T-helper 1 cell (primary cell): Measurements from ENCODE around the gene R3HDM2.
"Not testable (repeated sequence)": the region's sequence is repeated elsewhere in the genome, so short reads cannot be mapped to it uniquely, and the experiment has no call there.

Experiments used
- DNase-seq, 5 donors: peaks; one replicate each; pipeline ENCODE4 v3.0.0-alpha.2; 2012 to 2020

Gene R3HDM2

DNA sequence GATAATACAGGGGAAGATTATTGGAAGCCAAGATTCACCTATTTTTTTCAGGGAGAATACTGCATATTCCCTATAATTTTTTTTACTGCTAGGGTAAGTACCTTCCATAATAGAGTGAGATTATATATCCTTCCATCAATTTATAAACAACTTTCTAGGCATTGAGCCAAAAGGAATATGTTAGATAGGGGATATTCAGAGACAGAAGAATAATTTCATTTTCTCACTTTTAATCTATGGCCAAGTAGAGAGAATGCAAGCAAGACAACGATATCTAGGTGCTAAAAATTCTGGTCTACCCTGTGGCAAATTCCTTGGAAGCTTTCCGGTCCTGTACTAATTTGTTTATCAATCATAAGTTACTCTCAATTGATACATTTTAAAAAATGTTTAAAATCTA is 110.2 kb downstream of the R3HDM2 start:
- no peak for DNase-seq

DNA sequence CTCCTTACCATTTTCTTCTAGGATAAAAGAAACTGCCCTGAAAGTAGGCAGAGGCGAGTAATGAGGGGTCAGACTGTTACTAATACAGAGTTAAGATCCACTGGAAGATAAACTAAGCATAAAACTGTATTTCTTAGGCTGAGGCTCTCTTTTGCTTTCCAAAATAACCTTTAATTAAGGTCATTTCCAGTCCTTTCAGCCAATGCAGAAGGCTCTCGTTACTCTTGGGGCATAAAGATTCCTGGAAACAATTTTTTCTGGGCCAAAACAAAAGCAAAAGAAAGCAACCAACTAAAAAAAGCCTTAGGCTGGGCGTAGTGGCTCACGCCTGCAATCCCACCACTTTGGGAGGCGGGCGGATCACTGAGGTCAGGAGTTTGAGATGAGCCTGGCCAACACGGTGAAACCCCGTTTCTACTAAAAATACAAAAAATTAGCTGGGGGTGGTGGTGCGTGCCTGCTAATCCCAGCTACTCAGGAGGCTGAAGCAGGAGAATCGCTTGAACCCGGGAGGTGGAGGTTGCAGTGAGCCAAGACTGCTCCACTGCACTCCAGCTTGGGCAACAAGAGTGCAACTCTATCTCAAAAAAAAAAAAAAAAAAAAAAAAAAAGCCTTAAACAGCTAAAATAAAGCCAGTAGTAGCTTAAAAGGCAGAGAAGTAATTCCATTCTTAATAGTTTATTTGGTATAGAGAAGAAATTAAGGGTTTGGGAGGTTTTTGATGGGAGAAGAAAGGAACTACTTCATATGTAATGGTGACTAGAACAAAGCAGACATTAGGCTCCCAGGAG is 111.0 kb downstream of the R3HDM2 start:
- no peak for DNase-seq

DNA sequence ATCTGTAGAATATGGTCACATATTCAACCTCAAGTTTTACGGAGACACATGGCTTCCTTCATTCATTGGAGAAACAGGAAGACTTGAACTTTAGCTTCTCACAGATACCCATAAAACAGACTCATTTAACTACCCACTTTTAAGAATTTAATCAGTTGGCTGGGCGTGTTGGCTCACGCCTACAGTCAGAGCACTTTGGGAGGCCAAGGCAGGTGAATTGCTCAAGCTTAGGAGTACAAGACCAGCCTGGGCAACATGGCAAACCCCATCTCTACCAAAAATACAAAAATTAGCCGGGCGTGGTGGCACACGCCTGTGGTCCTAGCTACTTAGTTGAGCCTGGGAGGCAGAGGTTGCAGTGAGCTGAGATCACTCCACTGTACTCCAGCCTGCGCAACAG is 115.2 kb downstream of the R3HDM2 start:
- no peak for DNase-seq

DNA sequence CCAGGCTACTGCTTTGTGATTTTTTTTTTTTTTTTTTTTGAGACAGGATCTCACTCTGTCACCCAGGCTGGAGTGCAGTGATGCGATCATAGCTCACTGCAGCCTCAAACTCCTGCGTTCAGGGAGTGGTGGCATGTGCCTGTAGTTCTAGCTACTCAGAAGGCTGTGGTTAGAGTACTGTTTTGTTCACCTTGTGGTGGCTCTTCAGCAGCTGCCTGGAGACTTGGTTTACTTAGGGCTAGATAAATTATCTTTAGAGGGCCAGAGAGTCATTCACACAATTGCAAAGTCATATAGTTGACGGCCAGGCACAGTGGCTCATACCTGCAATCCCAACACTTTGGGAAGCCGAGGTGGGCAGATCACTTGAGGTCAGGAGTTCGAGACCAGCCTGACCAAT is 118.6 kb downstream of the R3HDM2 start:
- DNase-seq = not testable (repeated sequence)

DNA sequence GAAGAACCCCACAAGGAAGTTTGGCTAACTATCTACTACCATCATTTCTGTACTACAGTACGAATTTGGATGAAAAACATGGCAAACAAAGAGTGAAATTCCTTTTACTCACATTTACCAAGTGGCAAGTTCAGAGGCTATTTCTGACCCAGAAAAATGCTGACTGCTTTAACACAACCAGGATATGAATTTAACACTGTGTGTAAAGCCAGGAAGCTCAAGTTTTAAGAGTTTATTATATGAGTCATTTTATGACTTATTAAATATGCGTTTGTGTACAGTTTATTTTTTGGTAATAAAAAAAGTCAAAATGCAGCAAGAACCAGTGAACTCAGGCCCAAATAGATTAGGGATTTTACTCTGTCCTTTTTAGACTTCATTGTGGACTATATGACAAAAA is 121.4 kb downstream of the R3HDM2 start:
- DNase-seq = no peak

DNA sequence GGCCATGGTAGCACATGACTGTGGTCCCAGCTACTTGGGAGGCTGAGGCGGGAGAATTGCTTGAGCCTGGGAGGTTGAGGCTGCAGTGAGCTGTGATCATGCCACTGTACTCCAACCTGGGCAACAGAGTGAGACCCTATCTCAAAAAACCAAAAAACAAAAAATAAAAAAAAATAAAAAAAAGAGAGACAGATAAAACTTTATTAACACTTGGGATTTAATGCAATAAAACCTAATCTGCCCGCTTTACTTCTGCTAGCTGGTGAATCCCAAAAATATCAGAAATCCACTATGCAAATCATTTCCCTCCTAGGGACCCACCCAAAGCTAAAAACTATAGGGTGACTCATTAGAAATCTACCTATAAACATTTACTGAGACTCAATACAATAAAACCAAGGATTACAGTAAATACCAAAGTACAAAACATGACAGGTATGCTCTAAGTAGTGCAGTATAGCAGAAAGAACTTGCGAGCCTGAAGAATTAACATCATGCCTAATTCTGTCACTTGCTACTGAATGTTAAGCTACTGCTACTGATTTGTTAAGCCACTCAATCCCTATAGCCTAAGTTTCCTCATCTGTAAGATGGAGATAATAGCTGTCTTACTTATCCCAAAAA is 129.8 kb downstream of the R3HDM2 start:
- DNase-seq = no peak

DNA sequence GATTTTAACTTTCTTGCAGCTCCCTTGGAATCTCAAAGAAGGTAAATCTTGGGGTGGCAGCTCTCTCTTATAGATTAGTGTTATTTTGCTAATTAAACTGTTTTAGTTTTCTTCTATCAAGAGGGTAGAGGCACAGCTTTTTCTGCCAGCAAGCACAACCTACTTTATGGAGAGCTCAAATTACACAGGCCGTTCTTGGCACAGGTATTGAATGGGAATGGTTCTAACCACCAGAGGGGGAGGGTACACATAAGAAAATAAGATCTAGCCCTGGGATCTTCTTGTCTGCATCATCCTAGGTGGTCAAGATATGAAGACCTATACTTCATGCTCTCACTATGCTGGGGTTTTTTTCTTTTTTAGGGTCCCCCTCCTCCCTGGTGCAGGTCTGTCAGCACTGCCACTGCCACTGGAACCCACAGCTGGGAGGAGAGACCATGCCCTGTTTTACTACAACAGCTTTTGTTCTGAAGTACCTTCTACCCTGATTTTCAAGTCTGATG is 131.3 kb downstream of the R3HDM2 start:
- no peak for DNase-seq

DNA sequence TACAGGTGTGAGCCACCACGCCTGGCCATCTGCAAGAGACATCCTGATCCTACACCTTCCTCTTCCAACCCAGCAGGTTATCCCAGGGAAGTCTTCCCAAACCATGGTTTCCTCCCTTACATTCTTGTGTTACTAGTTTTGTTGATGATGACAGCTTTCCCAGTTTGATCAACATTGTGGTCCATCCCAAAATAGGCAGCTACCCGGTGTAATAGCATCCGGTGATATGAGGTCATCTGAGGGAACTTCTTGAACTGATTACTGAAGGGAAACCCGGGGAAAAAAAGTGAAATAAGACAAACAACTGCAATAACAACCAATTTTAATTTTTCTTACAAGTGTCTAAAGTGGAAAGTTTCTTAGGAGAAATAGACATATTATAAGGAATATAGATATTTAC is 134.6 kb downstream of the R3HDM2 start:
- no peak for DNase-seq

DNA sequence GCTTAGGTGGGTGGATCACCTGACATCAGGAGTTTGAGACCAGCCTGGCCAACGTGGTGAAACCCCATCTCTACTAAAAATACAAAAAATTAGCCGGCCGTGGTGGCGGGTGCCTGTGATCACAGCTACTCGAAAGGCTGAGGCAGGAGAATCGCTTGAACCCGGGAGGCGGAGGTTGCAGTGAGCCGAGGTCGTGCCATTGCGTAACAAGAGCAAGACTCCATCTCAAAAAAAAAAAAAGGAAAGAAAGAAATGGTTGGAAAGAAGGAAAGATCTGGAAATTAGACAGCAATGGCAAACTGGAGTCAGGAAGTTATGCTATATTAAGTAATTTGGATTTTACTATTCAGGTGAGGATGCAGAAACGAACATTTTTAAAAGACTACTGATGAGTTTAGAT is 148.8 kb downstream of the R3HDM2 start:
- not testable (repeated sequence) for DNase-seq

DNA sequence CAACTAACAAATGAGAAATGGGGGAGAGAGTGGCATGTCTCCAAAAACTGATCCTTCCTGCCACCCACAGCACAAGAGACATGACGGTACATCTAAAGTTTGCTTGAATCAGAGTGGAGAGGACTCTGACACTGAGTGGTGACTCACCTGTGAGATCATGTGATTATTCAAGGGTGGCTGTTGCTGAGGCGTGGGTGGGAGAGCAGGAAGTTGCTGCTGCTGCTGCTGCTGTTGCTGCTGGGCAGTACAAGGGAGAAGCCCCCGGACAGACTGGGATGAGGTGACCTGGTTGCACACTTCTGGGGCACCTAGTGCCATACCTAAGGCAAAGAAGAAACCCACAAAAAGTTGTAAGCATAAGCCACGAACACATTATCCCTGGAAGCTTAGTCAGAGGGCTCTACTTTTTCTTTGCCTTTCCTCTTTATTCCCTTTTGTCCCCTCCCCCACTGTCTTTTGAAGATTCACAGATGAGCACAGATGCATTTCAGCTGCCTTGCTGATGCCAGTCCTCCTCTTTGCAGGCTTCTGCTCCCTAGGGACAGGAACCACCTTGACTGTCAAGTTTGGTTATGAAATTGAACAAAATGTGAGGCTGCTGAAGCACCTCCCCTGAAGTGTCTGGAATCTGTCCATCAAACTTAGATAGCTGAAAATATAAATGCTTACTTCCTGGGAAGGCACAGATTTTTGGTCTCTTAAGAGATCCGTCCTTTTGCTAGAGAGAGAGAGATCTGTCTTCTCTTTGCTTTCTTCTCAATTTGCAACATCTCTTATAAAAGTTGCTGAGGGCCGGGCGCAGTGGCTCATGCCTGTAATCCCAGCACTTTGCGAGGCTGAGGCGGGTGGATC is 150.4 kb downstream of the R3HDM2 start:
- peak in 4 of 5 donors; percentile 30 to 78 (median 42) for DNase-seq

DNA sequence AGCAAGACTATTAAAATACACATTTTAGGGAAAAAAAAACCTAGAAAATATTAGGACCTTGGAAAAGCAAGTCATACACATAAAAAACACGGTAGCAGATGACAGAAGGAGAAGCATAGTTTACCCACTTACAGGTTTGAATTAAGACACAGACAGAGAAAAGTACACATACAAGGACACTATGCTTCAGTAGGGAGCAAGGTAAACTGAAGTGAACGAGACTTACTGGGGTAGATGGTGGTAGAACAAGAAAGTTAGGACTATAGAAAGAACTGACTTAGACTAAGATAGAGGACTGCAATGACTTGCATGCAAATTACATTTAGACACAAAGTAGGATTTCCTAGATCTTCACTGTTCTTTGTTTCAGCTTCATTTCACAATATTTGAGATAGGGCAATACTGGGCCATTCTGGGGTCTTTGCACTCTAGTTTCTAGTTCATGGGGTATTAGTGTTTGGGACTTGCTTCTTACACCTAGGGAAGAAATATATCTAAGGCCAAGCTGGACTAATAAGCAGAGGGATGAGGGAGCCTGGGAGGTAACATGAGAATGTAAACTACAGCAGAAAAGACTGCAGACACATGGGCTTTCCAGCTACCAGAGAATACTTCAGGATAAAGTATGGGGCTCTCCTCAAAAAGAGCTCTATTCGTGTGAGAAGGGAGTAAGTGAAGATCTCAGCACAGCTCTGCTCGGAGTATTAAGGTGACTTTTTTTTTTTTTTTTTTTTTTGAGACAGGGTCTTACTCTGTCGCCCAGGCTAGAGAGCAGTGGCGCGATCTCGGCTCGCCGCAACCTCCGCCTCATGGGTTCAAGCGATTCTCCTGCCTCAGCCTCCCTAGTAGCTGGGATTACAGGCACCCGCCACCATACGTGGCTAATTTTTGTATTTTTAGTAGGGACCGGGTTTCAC is 152.1 kb downstream of the R3HDM2 start:
- no peak for DNase-seq

DNA sequence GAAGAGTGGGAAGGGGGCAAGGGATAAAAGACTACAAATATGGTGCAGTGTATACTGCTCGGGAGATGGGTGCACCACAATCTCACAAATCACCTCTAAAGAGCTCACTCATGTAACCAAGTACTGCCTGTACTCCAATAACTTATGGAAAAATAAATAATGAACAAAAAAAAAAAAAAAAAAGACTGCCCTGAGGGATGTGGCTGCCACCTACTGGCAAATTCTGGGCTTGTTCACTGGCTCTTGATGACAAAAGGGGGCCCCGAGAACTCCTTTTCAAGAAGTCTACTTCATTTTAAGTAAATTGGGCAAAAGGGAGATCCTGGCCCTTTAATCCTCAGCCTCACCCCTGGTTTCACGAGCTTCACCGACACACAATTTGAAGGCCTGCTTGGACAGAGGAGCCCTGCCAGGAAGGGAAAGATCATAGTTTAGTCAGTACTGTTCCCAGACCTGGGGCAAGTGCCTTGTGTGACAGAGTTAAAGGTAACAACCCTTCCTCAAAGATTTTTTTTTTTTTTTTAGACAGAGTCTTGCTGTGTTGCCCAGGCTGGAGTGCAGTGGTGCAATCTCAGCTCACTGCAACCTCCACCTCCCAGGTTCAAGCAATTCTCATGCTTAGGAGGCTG is 153.8 kb downstream of the R3HDM2 start:
- DNase-seq = no peak

DNA sequence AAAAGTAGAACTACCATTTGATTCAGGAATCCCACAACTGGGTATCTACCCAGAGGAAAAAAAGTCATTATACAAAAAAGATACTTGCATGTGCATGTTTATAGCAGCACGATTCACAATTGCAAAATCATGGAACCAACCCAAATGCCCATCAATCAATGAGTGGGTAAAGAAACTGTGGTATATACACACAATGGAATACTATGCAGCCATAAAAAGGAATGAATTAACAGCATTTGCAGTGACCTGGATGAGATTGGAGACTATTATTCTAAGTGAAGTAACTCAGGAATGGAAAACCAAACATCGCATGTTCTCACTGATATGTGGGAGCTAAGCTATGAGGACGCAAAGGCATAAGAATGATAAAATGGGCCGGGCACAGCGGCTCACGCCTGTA is 154.6 kb downstream of the R3HDM2 start:
- DNase-seq = not testable (repeated sequence)

DNA sequence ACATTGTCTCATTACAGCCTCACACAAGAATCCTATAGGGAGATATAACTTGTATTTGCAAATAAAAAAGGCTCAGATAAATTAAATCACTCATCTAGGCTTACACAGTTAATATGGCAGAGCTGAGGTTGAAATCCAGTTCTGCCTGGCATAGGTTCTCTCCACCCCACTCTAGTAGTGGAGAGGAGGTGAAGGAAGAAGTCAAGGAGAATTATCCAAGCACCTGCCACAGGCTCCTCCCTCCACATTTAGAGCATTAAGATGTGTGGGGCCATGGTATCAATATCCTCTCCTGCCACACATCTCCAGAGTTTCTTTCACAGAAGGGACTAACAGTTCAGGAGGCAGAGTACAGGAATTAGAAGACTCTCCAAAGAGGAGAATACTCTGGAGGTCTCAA is 157.3 kb downstream of the R3HDM2 start:
- no peak for DNase-seq

DNA sequence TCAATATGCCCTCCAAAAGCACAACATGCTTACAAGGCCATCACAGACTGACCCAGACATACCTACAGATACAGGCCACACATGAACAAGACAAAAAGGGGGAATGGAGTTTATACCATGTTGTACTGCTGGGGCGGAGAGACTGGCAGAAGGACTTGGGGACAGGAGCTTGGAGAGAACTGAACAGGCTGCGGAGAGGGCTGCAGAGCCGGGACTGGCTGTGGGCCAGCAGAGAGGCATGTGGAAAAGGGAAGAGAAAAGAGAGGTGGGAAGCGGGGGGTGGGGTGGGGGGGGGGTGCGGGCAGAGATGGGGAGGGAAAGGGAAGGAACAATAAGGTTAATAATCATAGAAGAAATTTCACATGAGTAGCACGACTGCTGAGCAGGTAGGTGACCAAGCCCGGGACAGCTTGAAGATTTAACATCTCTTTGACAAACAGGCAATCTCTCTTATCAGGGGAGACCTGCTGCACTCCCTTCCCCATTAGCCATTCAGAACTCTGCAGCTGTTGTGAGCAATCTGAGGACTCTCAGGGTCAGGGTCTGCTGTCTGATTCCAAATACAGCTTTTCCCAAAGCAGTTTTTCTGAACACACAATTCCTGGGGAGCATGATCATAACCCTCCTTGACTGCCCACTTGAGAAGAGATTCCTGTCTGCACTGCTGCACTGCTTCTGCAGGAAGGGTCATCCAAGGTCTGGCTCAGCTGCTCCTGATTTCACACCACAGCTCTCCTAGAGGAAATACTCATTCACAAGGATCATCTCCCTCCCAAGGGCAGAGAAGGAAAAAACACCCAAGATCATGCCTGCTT is 158.3 kb downstream of the R3HDM2 start:
- DNase-seq = no peak

DNA sequence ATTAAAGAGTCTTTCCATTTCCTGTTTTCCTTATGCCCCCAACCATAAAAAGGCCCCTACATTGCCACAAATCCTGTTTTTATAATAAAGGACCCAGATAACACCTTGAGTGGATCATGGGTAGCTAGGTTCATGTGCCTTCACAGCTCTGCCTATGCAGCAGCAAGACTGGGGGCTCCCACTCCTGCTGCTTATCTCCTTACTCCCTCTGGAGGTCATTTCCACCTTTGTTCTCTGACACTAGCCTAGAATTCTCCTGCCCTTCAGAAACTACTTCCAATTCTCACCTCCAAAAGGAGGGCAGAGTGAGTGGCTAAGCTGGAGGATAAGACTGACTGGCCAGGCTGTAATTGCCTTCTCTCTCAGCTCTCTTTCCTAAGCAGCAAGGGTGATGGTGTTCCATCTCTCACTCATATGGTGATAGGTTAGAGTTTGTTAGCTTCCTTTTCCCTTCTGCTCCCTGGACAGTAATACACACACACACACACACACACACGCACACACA is 159.8 kb downstream of the R3HDM2 start:
- no peak for DNase-seq

DNA sequence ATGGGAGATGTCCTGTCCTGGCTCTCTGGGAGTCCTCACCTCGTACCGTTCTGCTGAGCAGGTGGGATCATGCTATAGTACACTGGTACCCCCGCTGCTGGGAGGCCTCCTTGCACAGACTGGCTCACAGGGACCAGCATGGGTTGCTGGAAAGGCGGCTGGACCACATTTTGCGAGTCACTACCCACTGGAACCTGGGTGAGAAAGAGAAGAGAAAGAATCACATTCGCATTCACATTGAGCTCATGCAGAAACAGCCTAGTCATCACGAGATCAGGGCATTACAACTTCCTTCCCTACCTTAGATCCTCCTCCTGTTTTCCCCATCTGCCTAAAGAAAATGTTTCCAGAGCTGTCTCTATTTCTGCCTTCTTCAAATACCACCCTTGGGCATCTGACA is 162.6 kb downstream of the R3HDM2 start:
- no peak for DNase-seq

DNA sequence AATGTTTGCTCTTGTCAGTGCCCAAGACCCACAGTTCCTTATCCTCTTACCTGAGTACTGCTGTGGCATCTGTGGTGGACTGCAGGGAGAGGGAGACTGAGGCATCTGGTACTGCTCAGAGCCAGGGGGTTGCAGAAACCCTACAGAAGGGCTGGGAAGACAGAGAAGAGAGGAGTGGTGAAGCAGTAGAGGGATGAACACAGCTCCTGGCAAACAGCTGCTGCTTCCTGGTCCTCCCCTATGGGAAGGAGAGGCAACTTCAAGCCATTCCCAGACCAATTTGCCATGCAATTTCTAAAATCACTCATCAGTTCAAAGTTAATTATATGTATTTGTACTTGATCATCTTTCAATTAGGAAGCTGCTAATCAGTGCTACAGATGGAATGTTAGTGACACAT is 164.2 kb downstream of the R3HDM2 start:
- DNase-seq = no peak

DNA sequence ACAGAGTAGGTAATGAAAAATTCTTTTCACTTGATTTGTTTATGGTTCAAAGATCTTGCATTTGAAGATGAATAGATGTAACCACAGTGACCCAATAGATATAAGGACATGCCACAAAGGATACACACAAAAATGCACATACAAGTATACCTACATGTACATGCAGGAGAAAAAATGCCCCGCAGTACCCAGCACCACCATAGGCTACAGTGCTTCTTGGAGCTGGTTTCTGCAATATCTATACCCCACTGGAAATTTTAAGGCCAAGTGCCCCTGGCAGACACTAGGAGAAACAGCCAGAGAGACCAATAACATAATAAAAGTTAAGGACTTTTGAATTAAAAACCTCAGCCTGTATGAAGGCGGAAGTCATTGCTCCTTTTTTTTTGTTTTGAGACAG is 167.7 kb downstream of the R3HDM2 start:
- DNase-seq = no peak

DNA sequence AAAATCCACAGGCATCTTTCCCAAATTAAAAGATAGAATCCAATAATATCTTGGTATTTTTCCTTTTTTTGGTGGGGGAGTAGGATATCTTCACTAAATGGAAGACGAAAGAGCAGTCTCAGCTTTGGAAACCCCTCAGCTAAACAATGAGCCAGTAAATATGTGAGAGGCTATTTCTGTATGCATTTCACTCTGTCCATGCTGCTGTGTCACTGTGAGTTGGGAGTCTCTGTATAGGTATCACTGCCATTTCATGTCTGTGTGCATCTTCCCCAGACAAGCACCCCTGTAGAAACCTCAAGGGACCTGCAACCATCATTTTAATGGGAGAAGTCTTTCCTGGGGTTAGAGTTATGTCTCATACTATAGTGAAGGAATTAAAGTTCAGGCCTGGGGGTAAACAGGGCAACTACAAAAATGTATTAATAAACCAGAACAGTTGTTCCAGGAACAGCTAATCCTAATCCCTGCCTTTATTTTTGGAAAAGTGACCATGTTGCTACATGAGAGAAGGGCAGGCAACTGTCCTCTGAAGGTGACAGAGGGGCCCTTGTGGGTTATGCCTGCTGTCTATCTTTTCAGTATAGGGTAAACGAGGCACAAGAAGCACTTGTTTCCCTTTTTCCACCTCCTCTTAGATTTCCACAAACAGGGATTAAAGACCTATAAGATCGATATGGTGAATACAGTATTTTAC is 168.6 kb downstream of the R3HDM2 start:
- DNase-seq = no peak
